Stimulated activated CD4-positive, alpha-beta T cell treated with anti-CD3 and anti-CD28 coated beads, Interleukin-15, amount 100 ng/mL, for 48 hours (primary cell): ENCODE measurements around the gene IP6K3.

Source experiments
- DNase-seq, 2 donors: peaks; one replicate each; pipeline ENCODE4 v3.0.0-alpha.2; 2020; ENCODE audit warnings: low read depth in 2 of 2

IP6K3 gene

GRCh38 chr6:33740794-33741193 lies 5.9 kb downstream of the IP6K3 start:
- no peak for DNase-seq

- no peak for DNase-seq
Observed at GRCh38 chr6:33740204-33740608, 6.5 kb downstream of the IP6K3 start.

GRCh38 chr6:33739571-33739970 lies 7.1 kb downstream of the IP6K3 start:
- no peak for DNase-seq

GRCh38 chr6:33738879-33739278 lies 7.8 kb downstream of the IP6K3 start:
- no peak for DNase-seq

- DNase-seq, result no peak
Observed at GRCh38 chr6:33738153-33738552, 8.6 kb downstream of the IP6K3 start.

GRCh38 chr6:33737267-33738026 lies 9.3 kb downstream of the IP6K3 start:
- DNase-seq, result no peak

GRCh38 chr6:33735216-33735615 lies 11.5 kb downstream of the IP6K3 start:
- no peak for DNase-seq

GRCh38 chr6:33733709-33734007 lies 13.0 kb downstream of the IP6K3 start:
- no peak for DNase-seq

GRCh38 chr6:33732817-33733708 lies 13.6 kb downstream of the IP6K3 start:
- DNase-seq, result no peak

GRCh38 chr6:33732385-33732784 lies 14.3 kb downstream of the IP6K3 start:
- no peak for DNase-seq

- DNase-seq, result no peak
Observed at GRCh38 chr6:33731751-33732282, 14.9 kb downstream of the IP6K3 start.

- DNase-seq, result no peak
Observed at GRCh38 chr6:33731035-33731434, 15.7 kb downstream of the IP6K3 start.

- DNase-seq, result no peak
Observed at GRCh38 chr6:33730611-33731010, 16.1 kb downstream of the IP6K3 start.

- no peak for DNase-seq
Observed at GRCh38 chr6:33729059-33729458, 17.6 kb downstream of the IP6K3 start.

- no peak for DNase-seq
Observed at GRCh38 chr6:33728438-33728837, 18.3 kb downstream of the IP6K3 start.

- no peak for DNase-seq
Observed at GRCh38 chr6:33727932-33728331, 18.8 kb downstream of the IP6K3 start.

GRCh38 chr6:33727126-33727525 lies 19.6 kb downstream of the IP6K3 start:
- DNase-seq, result no peak

- no peak for DNase-seq
Observed at GRCh38 chr6:33726696-33727095, 20.0 kb downstream of the IP6K3 start.

GRCh38 chr6:33725891-33726673 lies 20.6 kb downstream of the IP6K3 start:
- no peak for DNase-seq

- DNase-seq, result no peak
Observed at GRCh38 chr6:33725222-33725621, 21.5 kb downstream of the IP6K3 start.

GRCh38 chr6:33724102-33725023 lies 22.3 kb downstream of the IP6K3 start:
- DNase-seq, result no peak
